ENCODE measurements around the gene MYO7A. TPM values are rescaled to one million over a fixed set of nuclear protein-coding genes. Genes with fewer than 3 reads are reported as not detected.

Gene MYO7A
- total RNA-seq, 1 donor from 2014 or later: 0.16 TPM

GRCh38 chr11:77196961-77197360 is 68.9 kb downstream of the MYO7A start:
- no peak for TF ChIP-seq CTCF (IDR thresholded peaks at IDR 0.05; ENCODE audit: insufficient read depth, low read depth, low read length)
- TF ChIP-seq EZH2 (IDR thresholded peaks at IDR 0.05; ENCODE audit: insufficient read depth, low read length): no peak
- Mint-ChIP-seq H3K4me3 (ENCODE audit: unreplicated experiment) (no peak overlapping the region), H3K27me3 (ENCODE audit: low read depth, unreplicated experiment) (peaks cover 27% of the 10 kb centered on the region), H3K9me3 (ENCODE audit: unreplicated experiment) (no peaks in the 10 kb centered on the region), H3K27ac (ENCODE audit: unreplicated experiment) (no peak overlapping the region), H3K4me1 (ENCODE audit: low read depth, unreplicated experiment) (no peaks in the 10 kb centered on the region), H3K36me3 (ENCODE audit: low read depth, unreplicated experiment) (peaks cover 3% of the 10 kb centered on the region)
- H2AFZ ChIP-seq (ENCODE audit: low read depth, low read length): no peak overlapping the region
- no peak overlapping the region for H3K4me2 ChIP-seq (ENCODE audit: low read length)
- H4K20me1 ChIP-seq (ENCODE audit: insufficient read depth, low read length): no peaks in the 10 kb centered on the region
- H3K27ac ChIP-seq (ENCODE audit: low read depth, low read length): no peak overlapping the region
- FAIRE-seq (no peak), DNase-seq (ENCODE audit: low read depth) (no peak)
- H3K36me3 ChIP-seq (ENCODE audit: insufficient read depth, low read length): no peaks in the 10 kb centered on the region
- peaks cover 4% of the 10 kb centered on the region for H3K9me3 ChIP-seq (ENCODE audit: insufficient read depth, low read depth, low read length)
- H3K27me3 ChIP-seq (ENCODE audit: insufficient read depth, low read length): no peaks in the 10 kb centered on the region
- no peaks in the 10 kb centered on the region for H3K4me1 ChIP-seq (ENCODE audit: insufficient read depth, low read length)
- no peaks in the 10 kb centered on the region for H3K79me2 ChIP-seq (ENCODE audit: insufficient read depth, low read length)
- no peak overlapping the region for H3K4me3 ChIP-seq (ENCODE audit: insufficient read depth, low read depth, low read length)
- no peak overlapping the region for H3K9ac ChIP-seq (ENCODE audit: low read length)

GRCh38 chr11:77197626-77198320 is 69.7 kb downstream of the MYO7A start:
- Histone ChIP-seq H3K27me3 (ENCODE audit: insufficient read depth, low read length) (no peaks in the 10 kb centered on the region), H4K20me1 (ENCODE audit: insufficient read depth, low read length) (no peaks in the 10 kb centered on the region), H2AFZ (ENCODE audit: low read depth, low read length) (no peak overlapping the region), H3K79me2 (ENCODE audit: insufficient read depth, low read length) (no peaks in the 10 kb centered on the region), H3K4me3 (ENCODE audit: insufficient read depth, low read depth, low read length) (no peak overlapping the region), H3K27ac (ENCODE audit: low read depth, low read length) (no peak overlapping the region), H3K9ac (ENCODE audit: low read length) (no peak overlapping the region), H3K9me3 (ENCODE audit: insufficient read depth, low read depth, low read length) (peaks cover 2% of the 10 kb centered on the region), H3K36me3 (ENCODE audit: insufficient read depth, low read length) (no peaks in the 10 kb centered on the region), H3K4me1 (ENCODE audit: insufficient read depth, low read length) (no peaks in the 10 kb centered on the region), H3K4me2 (ENCODE audit: low read length) (no peak overlapping the region)
- FAIRE-seq (no peak), DNase-seq (ENCODE audit: low read depth) (no peak)
- Mint-ChIP-seq H3K36me3 (ENCODE audit: low read depth, unreplicated experiment) (peaks cover 3% of the 10 kb centered on the region), H3K27ac (ENCODE audit: unreplicated experiment) (no peak overlapping the region), H3K27me3 (ENCODE audit: low read depth, unreplicated experiment) (peaks cover 27% of the 10 kb centered on the region), H3K4me3 (ENCODE audit: unreplicated experiment) (no peak overlapping the region), H3K4me1 (ENCODE audit: low read depth, unreplicated experiment) (no peaks in the 10 kb centered on the region), H3K9me3 (ENCODE audit: unreplicated experiment) (no peaks in the 10 kb centered on the region)
- TF ChIP-seq EZH2 (IDR thresholded peaks at IDR 0.05; ENCODE audit: insufficient read depth, low read length): no peak
- no peak for TF ChIP-seq CTCF (IDR thresholded peaks at IDR 0.05; ENCODE audit: insufficient read depth, low read depth, low read length)

- peaks cover 29% of the 10 kb centered on the region for H3K27me3 Mint-ChIP-seq (ENCODE audit: low read depth, unreplicated experiment)
- H3K4me2 ChIP-seq (ENCODE audit: low read length): no peak overlapping the region
- no peaks in the 10 kb centered on the region for H3K9me3 ChIP-seq (ENCODE audit: insufficient read depth, low read depth, low read length)
- no peak overlapping the region for H3K4me3 ChIP-seq (ENCODE audit: insufficient read depth, low read depth, low read length)
- no peaks in the 10 kb centered on the region for H3K4me1 ChIP-seq (ENCODE audit: insufficient read depth, low read length)
- no peak overlapping the region for H3K27ac Mint-ChIP-seq (ENCODE audit: unreplicated experiment)
- H3K79me2 ChIP-seq (ENCODE audit: insufficient read depth, low read length): no peaks in the 10 kb centered on the region
- no peak overlapping the region for H3K9ac ChIP-seq (ENCODE audit: low read length)
- no peaks in the 10 kb centered on the region for H3K4me1 Mint-ChIP-seq (ENCODE audit: low read depth, unreplicated experiment)
- FAIRE-seq (no peak), DNase-seq (ENCODE audit: low read depth) (no peak)
- no peaks in the 10 kb centered on the region for H3K9me3 Mint-ChIP-seq (ENCODE audit: unreplicated experiment)
- H2AFZ ChIP-seq (ENCODE audit: low read depth, low read length): no peak overlapping the region
- TF ChIP-seq CTCF (IDR thresholded peaks at IDR 0.05; ENCODE audit: insufficient read depth, low read depth, low read length) (no peak), EZH2 (IDR thresholded peaks at IDR 0.05; ENCODE audit: insufficient read depth, low read length) (no peak)
- no peak overlapping the region for H3K27ac ChIP-seq (ENCODE audit: low read depth, low read length)
- H4K20me1 ChIP-seq (ENCODE audit: insufficient read depth, low read length): no peaks in the 10 kb centered on the region
- H3K36me3 Mint-ChIP-seq (ENCODE audit: low read depth, unreplicated experiment): peaks cover 4% of the 10 kb centered on the region
- H3K27me3 ChIP-seq (ENCODE audit: insufficient read depth, low read length): no peaks in the 10 kb centered on the region
- no peak overlapping the region for H3K4me3 Mint-ChIP-seq (ENCODE audit: unreplicated experiment)
- H3K36me3 ChIP-seq (ENCODE audit: insufficient read depth, low read length): no peaks in the 10 kb centered on the region
These were observed 70.4 kb downstream of the MYO7A start for GRCh38 chr11:77198440-77198849.
